Measurements from ENCODE around the gene KNTC1. TPM values are rescaled to one million over a fixed set of nuclear protein-coding genes. Genes with fewer than 3 reads are reported as not detected.
"Not testable (repeated sequence)": the region's sequence is repeated elsewhere in the genome, so short reads cannot be mapped to it uniquely, and the experiment has no call there.

Gene KNTC1
- total RNA-seq, 4 donors from 2014 or later = 9.0 to 33.7 (median 14.4) TPM

- peaks cover 0 to 84% (median 4%) of the 10 kb centered on the region in 3 donors for H3K36me3 ChIP-seq
- no peaks in the 10 kb centered on the region for H3K9me3 ChIP-seq
- WGBS, 2 donors = 88 to 98% methylated on average over 2 of the region's 2 CpGs
- no peak overlapping the region for H3K4me3 ChIP-seq
- no peak for DNase-seq
- H3K27ac ChIP-seq = no peak overlapping the region
- H3K27me3 ChIP-seq = no peaks in the 10 kb centered on the region
- intact Hi-C loops (cut with DNase I) = no loop called here
- no peak for TF ChIP-seq CTCF (IDR thresholded peaks at IDR 0.05)
- TF ChIP-seq POLR2A (IDR thresholded peaks at IDR 0.05) = no peak
- H3K4me1 ChIP-seq = no peaks in the 10 kb centered on the region
Observed at GRCh38 chr12:122545855-122546254, 18.8 kb downstream of the KNTC1 start.

GRCh38 chr12:122547330-122547729 is 20.3 kb downstream of the KNTC1 start:
- 83 to 85% methylated on average over 5 of the region's 5 CpGs for WGBS, 2 donors
- Histone ChIP-seq H3K27ac (no peak overlapping the region), H3K9me3 (no peaks in the 10 kb centered on the region), H3K27me3 (no peaks in the 10 kb centered on the region), H3K4me1 (no peaks in the 10 kb centered on the region), H3K4me3 (no peak overlapping the region), H3K36me3 (peaks cover 0 to 88% (median 4%) of the 10 kb centered on the region in 3 donors)
- no peak for DNase-seq
- no peak for TF ChIP-seq POLR2A (IDR thresholded peaks at IDR 0.05)
- TF ChIP-seq CTCF (IDR thresholded peaks at IDR 0.05) = no peak
- intact Hi-C loops (cut with DNase I) = no loop called here

- DNase-seq = no peak
- intact Hi-C loops (cut with DNase I) = no loop called here
- Histone ChIP-seq H3K36me3 (peaks cover 0 to 68% (median 0%) of the 10 kb centered on the region in 3 donors), H3K4me3 (no peak overlapping the region), H3K27me3 (no peaks in the 10 kb centered on the region), H3K27ac (no peak overlapping the region), H3K9me3 (no peaks in the 10 kb centered on the region), H3K4me1 (no peaks in the 10 kb centered on the region)
- 86 to 93% methylated on average over 15 to 16 of the region's 16 CpGs for WGBS, 2 donors
- TF ChIP-seq POLR2A (IDR thresholded peaks at IDR 0.05) = no peak
- TF ChIP-seq CTCF (IDR thresholded peaks at IDR 0.05) = no peak
Observed at GRCh38 chr12:122558745-122559641, 31.9 kb downstream of the KNTC1 start.

- Histone ChIP-seq H3K27ac (no peak overlapping the region), H3K9me3 (no peaks in the 10 kb centered on the region), H3K4me3 (no peak overlapping the region), H3K4me1 (no peaks in the 10 kb centered on the region), H3K36me3 (peaks cover 0 to 73% (median 0%) of the 10 kb centered on the region in 3 donors), H3K27me3 (no peaks in the 10 kb centered on the region)
- TF ChIP-seq CTCF (IDR thresholded peaks at IDR 0.05) (no peak), POLR2A (IDR thresholded peaks at IDR 0.05) (no peak)
- intact Hi-C loops (cut with DNase I) = no loop called here
- DNase-seq = no peak
- 92 to 95% methylated on average over 3 of the region's 3 CpGs for WGBS, 2 donors
Observed at GRCh38 chr12:122560138-122560537, 33.1 kb downstream of the KNTC1 start.

- H3K27me3 ChIP-seq = no peaks in the 10 kb centered on the region
- 85 to 95% methylated on average over 4 of the region's 4 CpGs for WGBS, 2 donors
- intact Hi-C loops (cut with DNase I) = no loop called here
Observed at GRCh38 chr12:122563361-122563760, 36.3 kb downstream of the KNTC1 start.

GRCh38 chr12:122566816-122567215 is 39.8 kb downstream of the KNTC1 start:
- H3K4me1 ChIP-seq; H3K27ac ChIP-seq; H3K9me3 ChIP-seq; intact Hi-C loops (cut with DNase I); DNase-seq; H3K27me3 ChIP-seq; H3K4me3 ChIP-seq: not testable (repeated sequence)
- WGBS, 2 donors = 90 to 98% methylated on average over 3 to 5 of the region's 5 CpGs
- peaks cover 0 to 80% (median 6%) of the 10 kb centered on the region in 3 donors for H3K36me3 ChIP-seq

More at GRCh38 chr12:122563361-122563760, 36.3 kb downstream of the KNTC1 start:
- H3K27ac ChIP-seq = no peak overlapping the region
- no peak overlapping the region for H3K4me3 ChIP-seq
- TF ChIP-seq POLR2A (IDR thresholded peaks at IDR 0.05) (no peak), CTCF (IDR thresholded peaks at IDR 0.05) (no peak)
- DNase-seq = no peak
- peaks cover 0 to 68% (median 6%) of the 10 kb centered on the region in 3 donors for H3K36me3 ChIP-seq
- no peaks in the 10 kb centered on the region for H3K9me3 ChIP-seq
- no peaks in the 10 kb centered on the region for H3K4me1 ChIP-seq
